Fibroblast of skin of back (primary cell): Measurements from ENCODE around the gene UBXN10.

Experiments
- DNase-seq: peaks from one replicate; pipeline ENCODE4 v3.0.0-alpha.2; 2013

UBXN10 gene

DNA sequence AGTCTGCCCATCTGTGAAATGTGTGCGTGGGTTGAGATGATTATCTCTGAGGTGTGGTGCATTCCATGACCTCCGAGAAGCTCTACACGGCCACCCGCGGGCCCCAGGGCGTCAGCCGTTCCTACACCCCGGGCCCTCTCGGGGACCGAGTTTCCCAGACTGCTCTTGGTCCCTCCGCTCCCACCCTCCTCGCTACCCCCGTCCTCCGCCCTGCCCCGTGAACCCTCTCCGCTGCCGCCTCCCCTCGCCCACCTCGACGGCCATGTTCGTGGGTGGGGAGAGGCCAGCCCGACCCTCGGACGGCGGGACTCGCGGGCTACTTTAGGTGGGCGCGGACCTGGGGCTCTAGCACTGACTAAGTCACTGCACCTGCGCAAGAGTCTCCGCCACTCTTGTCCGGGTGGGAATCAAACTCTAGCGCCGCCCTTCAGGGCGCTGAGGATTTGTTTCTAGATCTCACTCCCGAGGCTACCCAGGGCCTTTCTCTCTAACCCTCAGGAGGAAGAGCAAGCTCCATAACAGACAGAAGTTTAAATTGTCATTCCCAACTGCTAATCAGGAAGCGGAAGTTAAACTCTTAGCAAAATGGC, 57.1 kb downstream of the UBXN10 start:
- DNase-seq, result no peak
